Heart left ventricle (tissue), 16 donors: ENCODE results near the gene DEFB132. TPM values are rescaled to one million over a fixed set of nuclear protein-coding genes. Genes with fewer than 3 reads are reported as not detected.

ENCODE experiments used
- ATAC-seq, 4 donors: fragments of 200-7000 bp; cut with Tn5 transposase; one replicate each; pipeline ENCODE4 v1.9.1; 2020 to 2022; ENCODE audit warnings: moderate library complexity in 4 of 4, mild to moderate bottlenecking in 3 of 4, moderate number of reproducible peaks in 1 of 4
- DNase-seq, 5 donors: peaks; one replicate each; pipeline ENCODE4 v3.0.0-alpha.2; 2020
- H3K27ac ChIP-seq, 12 donors: fragments of 200-600 bp; sonication (generic) in 4 of 12; one replicate each; pipeline versions ENCODE4 v1.5.0 to v1.8.0; 2016 to 2022; ENCODE audit warnings: mild to moderate bottlenecking in 2 of 12
- H3K27me3 ChIP-seq, 9 donors: fragments of 200-600 bp; sonication (generic) in 2 of 9; one replicate each; pipeline versions ENCODE4 v1.5.1 to v1.8.0; 2016 to 2022; ENCODE audit warnings: mild to moderate bottlenecking in 3 of 9
- H3K36me3 ChIP-seq, 9 donors: fragments of 200-600 bp; sonication (generic) in 2 of 9; one replicate each; pipeline versions ENCODE4 v1.5.0 to v1.8.0; 2018 to 2022; ENCODE audit warnings: mild to moderate bottlenecking in 2 of 9
- H3K4me1 ChIP-seq, 12 donors: fragments of 200-600 bp; sonication (generic) in 4 of 12; one replicate each; pipeline versions ENCODE4 v1.5.0 to v1.8.0; 2016 to 2022; ENCODE audit warnings: mild to moderate bottlenecking in 3 of 12
- H3K4me3 ChIP-seq, 12 donors: fragments of 200-600 bp; sonication (generic) in 4 of 12; one replicate each; pipeline versions ENCODE4 v1.5.0 to v1.8.0; 2017 to 2022; ENCODE audit warnings: mild to moderate bottlenecking in 9 of 12, moderate library complexity in 4 of 12
- H3K9me3 ChIP-seq, 12 donors: fragments of 200-600 bp; sonication (generic) in 4 of 12; one replicate each; pipeline versions ENCODE4 v1.5.0 to v1.8.0; 2016 to 2022; ENCODE audit warnings: mild to moderate bottlenecking in 1 of 12
- CTCF ChIP-seq, 12 donors: fragments of 200-600 bp; sonication (generic) in 4 of 12; IDR thresholded peaks; one replicate each; pipeline versions ENCODE4 v1.5.0 to v1.8.0; 2018 to 2022; ENCODE audit warnings: antibody characterized with exemption in 12 of 12, mild to moderate bottlenecking in 5 of 12
- POLR2A ChIP-seq, 2 donors: fragments of 450-650 bp; IDR thresholded peaks; one replicate each; pipeline ENCODE4 v1.6.1; 2017; ENCODE audit warnings: antibody characterized with exemption in 2 of 2, mild to moderate bottlenecking in 2 of 2, moderate library complexity in 2 of 2
- WGBS, 4 donors: extraction: QIAGEN DNeasy Blood & Tissue Kit in 2 of 4; methylation state at CpG; one replicate each; pipeline versions ENCODE4 v1.1.5 to v1.1.7; 2013 to 2018; 5-methylcytosine and 5-hydroxymethylcytosine counted together
- intact Hi-C, 10 donors: fragments of 100-400 bp; cut with DNase I; formaldehyde crosslinking; loops; one replicate each; pipeline versions ENCODE4 v1.11.1 to v1.14.2; 2022
- polyA plus RNA-seq, 2 donors: library from polyadenylated mRNA; stranded (reverse); fragments of 200-250 nt; gene quantifications; one replicate each; pipeline ENCODE4 v1.2.3, GENCODE V29; 2013
- total RNA-seq, 9 donors: library from RNA; depleted of rRNA in 2 of 9; stranded (reverse); fragments of >200 nt in 2 of 9; fragmentation: NEBNext Ultra II Directional in 3 of 9; extraction: Animal tissue kit (Norgen Biotek cat#: 25700) in 3 of 9; gene quantifications; one replicate each; pipeline versions ENCODE4 v1.1.0 to v1.2.4, GENCODE V29; 2016 to 2023
- donor health status: ischemic (EF 13 %, LVEDD 7.1; RV severe dilation, severe dysfunction).
- donor health status: healthy with polysubstance abuse.
- donor health status: DM: no; HTN: yes; CAD: no.
- donor health status: DM: no; HTN: no; CAD: no.
- donor health status: ischemic (EF 25% LVEDD 6.9; RV normal size, moderate dysfunction).
- donor health status: ischemic (EF 25% LVEDD 5.7; RV mildly dilated, moderate dysfunction).
- donor health status: healthy.
- donor health status: DM: yes; HTN: yes; CAD: no.
- donor health status: ischemic (EF 35%, LVEDD 5.7; RV mildly dilated, moderate dysfunction).
- donor health status: nonischemic (EF 11% LVEDD 7.7; RV severe dilation, severe dysfunction).
- donor health status: DM: yes; HTN: yes; CAD: no.
- donor health status: PGD.
- donor health status: ischemic (EF 29% LVEDD 5.4; RV normal size, mild dysfunction).
- donor health status: nonischemic (EF 23%, LVEDD 6.1; RV moderate dilation, normal function).

Gene DEFB132
- total and polyA plus RNA-seq, 11 donors = 0.35 to 0.59 TPM; not detected in 9

GRCh38 chr20:297925-298775 is 40.6 kb downstream of the DEFB132 start:
- Histone ChIP-seq H3K27ac (peak overlapping the region; percentile 96 to 100 (median 99)), H3K4me3 (peak overlapping the region; percentile 66 to 99 (median 87)), H3K27me3 (no peaks in the 10 kb centered on the region), H3K4me1 (peaks cover 13 to 61% (median 39%) of the 10 kb centered on the region in 12 donors), H3K36me3 (peaks cover 0 to 4% (median 0%) of the 10 kb centered on the region in 9 donors), H3K9me3 (no peaks in the 10 kb centered on the region)
- TF ChIP-seq CTCF (IDR thresholded peaks at IDR 0.05) = no peak
- peak in 1 of 2 donors; percentile 27 for TF ChIP-seq POLR2A (IDR thresholded peaks at IDR 0.05)
- intact Hi-C loops = loop anchor here in 4 of 10 donors (1.0 to 5.0 kb wide), 4 partner anchors 27 to 34 kb away; partner anchors contain the start of gene SOX12 (in 2 of the 4)
- WGBS, 4 donors = 0 to 1% (median 0%) methylated on average over 48 to 75 of the region's 75 CpGs
- DNase-seq = peak; percentile 70 to 88 (median 80)
- ATAC-seq = peak in 3 of 4 donors; percentile 58 to 75 (median 64)

DNA sequence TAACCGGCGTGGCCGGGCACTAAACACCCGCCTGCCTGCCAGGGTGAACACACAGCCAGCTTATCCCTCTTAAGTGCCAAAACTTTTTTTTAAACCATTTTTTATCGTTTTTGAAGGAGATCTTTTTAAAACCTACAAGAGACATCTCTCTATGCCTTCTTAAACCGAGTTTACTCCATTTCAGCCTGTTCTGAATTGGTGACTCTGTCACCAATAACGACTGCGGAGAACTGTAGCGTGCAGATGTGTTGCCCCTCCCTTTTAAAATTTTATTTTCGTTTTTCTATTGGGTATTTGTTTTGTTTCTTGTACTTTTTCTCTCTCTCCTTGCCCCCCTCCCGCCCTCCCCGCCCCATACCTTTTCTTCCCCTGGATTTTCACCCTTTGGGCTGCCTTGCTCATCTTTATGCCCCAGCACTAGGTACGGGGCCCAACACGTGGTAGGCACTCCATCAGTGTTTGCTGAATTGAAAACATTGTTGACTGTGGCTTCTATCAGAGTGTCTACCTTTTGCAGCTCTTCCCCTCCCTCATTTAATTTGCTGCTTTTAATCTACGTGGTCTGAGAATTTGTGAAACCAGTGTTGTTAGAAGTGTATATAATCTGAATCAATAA is 41.4 kb downstream of the DEFB132 start:
- 6 to 12% (median 10%) methylated on average over 15 of the region's 15 CpGs for WGBS, 4 donors
- intact Hi-C loops = loop anchor here in 3 of 10 donors (1.0 to 5.0 kb wide), 3 partner anchors 11 to 33 kb away; partner anchors contain the start of gene SOX12 (in 1 of the 3)
- Histone ChIP-seq H3K9me3 (no peaks in the 10 kb centered on the region), H3K36me3 (peaks cover 0 to 4% (median 0%) of the 10 kb centered on the region in 9 donors), H3K4me3 (peak overlapping the region; percentile 66 to 99 (median 87)), H3K27ac (peak overlapping the region in 11 of 12 donors; percentile 96 to 100 (median 99)), H3K27me3 (no peaks in the 10 kb centered on the region), H3K4me1 (peaks cover 13 to 61% (median 39%) of the 10 kb centered on the region in 12 donors)
- TF ChIP-seq CTCF (IDR thresholded peaks at IDR 0.05) = no peak
- no peak for TF ChIP-seq POLR2A (IDR thresholded peaks at IDR 0.05)
- no peak for ATAC-seq
- DNase-seq = no peak

- no peak for TF ChIP-seq POLR2A (IDR thresholded peaks at IDR 0.05)
- TF ChIP-seq CTCF (IDR thresholded peaks at IDR 0.05) = no peak
- Histone ChIP-seq H3K36me3 (peaks cover 0 to 4% (median 0%) of the 10 kb centered on the region in 9 donors), H3K27ac (peak overlapping the region in 10 of 12 donors; percentile 7 to 99 (median 46)), H3K27me3 (no peaks in the 10 kb centered on the region), H3K4me3 (peak overlapping the region in 7 of 12 donors; percentile 75 to 99 (median 88)), H3K4me1 (peaks cover 13 to 60% (median 39%) of the 10 kb centered on the region in 12 donors), H3K9me3 (no peaks in the 10 kb centered on the region)
- intact Hi-C loops = no loop called here
- no peak for DNase-seq
- WGBS, 4 donors = 32 to 50% (median 39%) methylated on average over 10 of the region's 10 CpGs
- no peak for ATAC-seq
These were observed 42.9 kb downstream of the DEFB132 start for GRCh38 chr20:300345-300990.
